ENCODE results near the gene EEFSEC.

- TF ChIP-seq CTCF (IDR thresholded peaks at IDR 0.05): no peak
- no peak for TF ChIP-seq ZFX (IDR thresholded peaks at IDR 0.05; ENCODE audit: borderline replicate concordance)
Observed at GRCh38 chr3:128296469-128297251, 143.4 kb downstream of the EEFSEC start.
